Amygdala (tissue), 56 donors: ENCODE data around the gene TMEM250.
"Not testable (repeated sequence)": the region's sequence is repeated elsewhere in the genome, so short reads cannot be mapped to it uniquely, and the experiment has no call there.

ENCODE experiments used
- DNase-seq, 56 donors: peaks; one replicate each; lab custom pipeline; 2025; lab: John Stamatoyannopoulos, UW

Gene TMEM250

GRCh38 chr9:136114610-136115009 lies 4.1 kb downstream of the TMEM250 start:
- DNase-seq, result no peak

DNA sequence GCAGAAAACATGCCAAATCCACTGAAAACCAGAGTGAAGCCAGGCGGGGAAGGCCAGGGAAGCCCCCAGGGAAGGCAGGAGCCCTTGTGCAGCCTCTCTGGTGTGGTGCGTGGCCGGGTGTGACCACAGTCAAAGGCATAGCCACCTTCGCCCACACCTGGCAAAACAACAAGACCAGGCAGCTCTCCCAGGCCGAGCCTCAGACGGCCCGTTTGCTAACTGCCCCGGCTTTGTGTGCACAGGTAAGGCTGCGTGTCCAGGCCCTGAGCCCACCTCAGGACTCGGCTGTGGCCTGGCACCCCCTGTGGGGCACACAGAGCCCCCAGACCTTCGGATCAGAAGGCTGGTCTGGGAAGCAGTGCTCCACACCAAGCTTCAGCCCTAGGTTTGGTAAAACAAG lies 6.1 kb downstream of the TMEM250 start:
- no peak for DNase-seq

DNA sequence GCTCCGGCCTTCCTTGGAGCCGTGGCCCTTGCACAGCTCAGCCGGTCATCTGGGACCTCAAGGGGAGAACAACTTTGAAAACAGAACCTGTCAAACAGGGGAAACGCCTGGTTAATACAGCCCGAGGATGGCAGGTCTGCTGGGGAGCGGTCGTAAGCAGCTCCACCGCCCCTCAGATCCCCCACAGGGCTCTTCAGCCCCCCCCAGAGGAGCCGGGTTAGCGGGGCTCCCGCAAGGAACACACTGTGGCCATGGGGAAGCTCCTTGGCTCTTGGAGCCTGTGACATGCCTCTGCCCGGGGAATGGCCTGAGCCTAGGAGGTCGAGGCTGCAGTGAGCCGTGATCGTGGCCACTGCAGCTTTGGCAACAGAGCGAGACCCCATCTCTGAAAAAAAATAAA lies 6.8 kb downstream of the TMEM250 start:
- no peak for DNase-seq

DNA sequence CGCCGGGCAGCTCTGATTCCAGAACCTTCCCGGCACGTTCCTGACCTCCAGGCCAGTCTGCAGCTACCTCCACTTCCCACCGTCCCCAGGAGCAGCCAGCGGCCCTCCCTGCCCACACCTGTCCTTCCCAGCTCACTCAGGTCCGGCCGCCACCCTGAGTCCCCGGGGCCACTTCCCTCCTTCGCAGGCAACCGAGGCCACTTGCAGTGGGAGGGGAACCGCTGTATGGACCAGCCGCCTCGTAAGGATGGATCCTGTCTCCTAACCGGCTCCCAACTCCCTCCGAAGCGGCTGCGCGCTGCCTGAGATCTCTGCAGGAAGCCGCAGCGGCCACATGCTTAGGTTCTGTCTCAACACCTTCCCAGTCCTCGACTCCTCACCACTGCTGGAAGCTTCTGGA lies 7.5 kb downstream of the TMEM250 start:
- DNase-seq, result peak in 1 of 56 donors; percentile 25

DNA sequence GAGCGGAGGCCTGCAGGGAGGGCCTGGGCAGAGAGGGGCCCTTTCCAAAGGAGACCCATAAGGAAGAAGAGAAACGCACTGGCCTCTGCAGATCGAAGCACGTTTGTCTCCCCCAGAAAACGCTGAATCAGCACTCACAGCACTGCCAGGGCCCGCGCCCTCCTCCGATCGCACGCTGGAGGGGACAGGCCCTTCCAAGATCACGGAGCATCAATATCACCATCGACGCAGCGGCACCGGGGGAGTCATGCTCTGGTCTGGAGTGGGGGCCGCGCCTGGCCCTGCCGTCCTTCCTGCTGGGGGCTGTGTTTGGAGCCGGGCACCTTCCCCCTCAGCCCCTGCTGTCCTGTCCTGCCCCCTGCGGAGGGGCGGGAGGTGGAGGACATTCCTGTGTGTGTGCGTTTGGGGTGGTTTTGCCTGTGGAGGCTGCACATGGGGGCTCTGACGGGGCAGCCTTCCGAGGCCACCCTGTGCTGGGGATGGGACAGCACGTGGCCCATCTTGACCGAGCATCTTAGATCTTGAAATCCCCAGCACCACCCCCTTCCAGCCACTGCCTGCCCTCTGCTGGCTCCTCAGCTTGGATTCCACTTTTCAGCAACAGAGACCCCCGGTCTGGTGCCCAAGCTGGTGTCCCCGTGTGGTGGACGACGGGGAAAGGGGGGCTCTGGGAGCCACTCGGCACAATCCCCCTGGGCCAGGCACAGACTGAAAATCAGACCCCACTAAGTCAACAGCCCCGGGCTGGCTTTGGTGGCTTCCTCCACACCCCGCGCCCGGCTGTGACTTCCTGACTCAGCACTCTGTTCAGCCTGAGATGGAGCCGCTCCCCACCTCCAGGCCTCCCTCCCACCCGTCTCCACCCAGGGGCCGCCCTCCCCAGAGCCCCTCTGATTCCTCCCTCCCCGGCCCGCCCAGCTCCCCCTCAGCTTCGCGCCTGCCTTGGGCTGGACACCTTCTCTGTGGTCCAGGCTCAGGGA lies 8.3 kb downstream of the TMEM250 start:
- peak in 2 of 56 donors; percentile 33 to 35 for DNase-seq

GRCh38 chr9:136109351-136110081 lies 9.2 kb downstream of the TMEM250 start:
- DNase-seq, result peak; percentile 34 to 97 (median 88)

GRCh38 chr9:136108648-136109266 lies 9.9 kb downstream of the TMEM250 start:
- no peak for DNase-seq

DNA sequence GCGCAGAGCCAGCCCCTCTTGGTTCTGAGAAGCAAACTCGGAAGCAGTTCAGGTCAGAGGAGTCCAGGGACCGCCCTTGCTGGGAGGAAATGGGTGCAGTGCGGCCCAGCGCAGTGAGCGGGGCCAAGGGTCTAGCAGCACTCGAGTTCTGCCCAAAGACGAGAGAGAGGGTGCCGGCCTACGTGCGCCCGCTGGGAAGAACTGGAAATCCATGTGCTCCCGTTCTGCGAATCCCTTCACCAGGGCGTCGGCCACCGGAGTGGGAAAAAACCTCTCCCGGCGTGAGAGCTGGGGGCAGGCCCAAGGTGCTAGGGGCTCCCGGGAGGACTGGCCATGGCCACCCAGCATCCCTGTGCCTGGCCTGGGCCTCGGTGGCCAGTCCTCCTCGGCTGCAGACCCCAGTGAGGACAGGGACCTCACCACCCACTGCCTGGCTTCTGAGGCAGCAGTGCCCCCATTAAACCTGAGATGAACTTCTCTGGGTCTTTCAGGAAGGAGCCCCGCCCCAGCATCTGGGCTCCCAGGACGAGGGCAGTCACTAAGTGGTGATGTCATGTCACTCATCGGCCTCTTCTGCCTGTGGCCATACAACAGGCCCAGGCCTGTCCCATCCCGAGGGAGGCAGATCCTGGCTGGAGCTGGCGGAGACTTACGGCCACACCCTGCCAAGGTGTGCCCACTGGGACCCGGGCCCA lies 10.6 kb downstream of the TMEM250 start:
- DNase-seq, result no peak

- no peak for DNase-seq
Measured at GRCh38 chr9:136107155-136107952, 11.3 kb downstream of the TMEM250 start.

- peak in 2 of 56 donors; percentile 28 to 48 for DNase-seq
Measured at GRCh38 chr9:136105398-136106135, 13.1 kb downstream of the TMEM250 start.

DNA sequence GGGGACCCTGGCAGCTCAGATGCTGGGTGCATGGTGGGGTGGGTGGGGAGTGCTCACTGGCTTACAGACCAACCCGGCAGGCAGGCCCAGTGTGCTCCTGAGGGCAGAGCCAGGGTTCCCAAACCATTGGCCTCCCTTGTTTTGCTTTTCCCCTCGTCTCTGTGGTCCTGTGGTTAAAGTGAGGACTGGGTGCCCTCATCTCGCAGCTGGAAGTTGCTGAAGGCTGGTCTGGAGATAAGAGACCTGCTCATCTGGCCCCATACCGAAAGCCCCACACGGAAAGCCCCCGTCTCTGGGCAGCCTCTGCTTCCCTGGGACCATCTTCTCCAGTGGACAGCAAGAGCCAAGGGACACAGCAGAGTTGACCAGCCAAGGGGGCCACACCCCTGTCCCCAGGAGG lies 13.8 kb downstream of the TMEM250 start:
- DNase-seq, result no peak

- DNase-seq, result no peak
Measured at GRCh38 chr9:136104488-136104800, 14.2 kb downstream of the TMEM250 start.

- no peak for DNase-seq
Measured at GRCh38 chr9:136103651-136104487, 14.8 kb downstream of the TMEM250 start.

GRCh38 chr9:136101615-136102074 lies 17.0 kb downstream of the TMEM250 start:
- DNase-seq, result not testable (repeated sequence)

GRCh38 chr9:136100700-136101614 lies 17.7 kb downstream of the TMEM250 start:
- no peak for DNase-seq

GRCh38 chr9:136099542-136099941 lies 19.1 kb downstream of the TMEM250 start:
- no peak for DNase-seq

GRCh38 chr9:136098844-136099243 lies 19.8 kb downstream of the TMEM250 start:
- no peak for DNase-seq
